ENCODE measurements around the gene DNAI2. TPM values are rescaled to one million over a fixed set of nuclear protein-coding genes. Genes with fewer than 3 reads are reported as not detected.

Gene DNAI2
- total RNA-seq, 6 experiments from 2014 or later, result not detected

GRCh38 chr17:74298778-74299177, 24.7 kb downstream of the DNAI2 start:
- TF ChIP-seq CTCF (IDR thresholded peaks at IDR 0.05), result no peak
- Mint-ChIP-seq H3K36me3 (ENCODE audit: low read depth) (no peaks in the 10 kb centered on the region), H3K4me3 (no peak overlapping the region), H3K27ac (no peak overlapping the region), H3K9me3 (peaks cover 12% of the 10 kb centered on the region; the same call in 1 of the 2 replicates), H3K27me3 (ENCODE audit: insufficient read depth) (no peaks in the 10 kb centered on the region; the same call in none of the 2 replicates), H3K4me1 (ENCODE audit: low read depth) (no peaks in the 10 kb centered on the region)
- no peak for DNase-seq

DNA sequence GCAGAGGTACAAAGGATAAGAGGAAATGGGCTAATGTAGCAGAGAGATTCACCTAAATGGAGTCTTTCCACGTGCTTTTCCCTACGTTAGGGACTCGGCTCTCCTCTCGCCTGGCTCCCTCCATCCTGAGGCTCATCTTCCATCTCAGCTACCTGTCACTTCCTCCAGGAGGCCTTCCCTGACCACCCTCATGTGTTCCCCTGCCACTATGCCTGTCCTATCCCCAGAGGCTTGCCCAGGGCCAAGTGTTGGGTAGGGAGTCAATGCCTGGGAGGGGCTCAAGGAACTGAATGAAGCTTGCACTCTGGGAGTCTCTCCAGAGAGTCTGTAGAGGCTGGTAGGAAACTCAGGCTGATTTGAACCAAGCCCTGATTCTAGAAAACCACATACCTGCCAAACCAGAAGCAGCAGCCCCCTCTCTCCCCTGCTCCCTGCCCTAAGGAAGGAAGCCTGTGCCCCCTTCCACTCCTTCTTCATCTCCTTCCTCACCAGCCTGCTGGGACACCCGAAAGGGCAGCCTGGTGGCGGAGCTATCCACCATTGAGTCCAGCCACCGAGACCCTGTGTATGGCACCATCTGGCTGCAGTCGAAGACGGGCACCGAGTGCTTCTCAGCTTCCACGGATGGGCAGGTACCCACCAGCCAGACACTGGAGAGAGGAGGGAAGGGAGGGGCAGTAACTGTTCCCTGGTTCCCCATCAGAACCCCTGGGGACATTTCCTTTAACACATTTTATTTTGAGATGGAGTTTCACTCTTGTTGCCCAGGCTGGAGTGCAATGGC, 25.4 kb downstream of the DNAI2 start:
- no peaks in the 10 kb centered on the region for H3K36me3 Mint-ChIP-seq (ENCODE audit: low read depth)
- H3K9me3 Mint-ChIP-seq, result peaks cover 6% of the 10 kb centered on the region; the same call in 1 of the 2 replicates
- TF ChIP-seq CTCF (IDR thresholded peaks at IDR 0.05), result no peak
- no peaks in the 10 kb centered on the region for H3K4me1 Mint-ChIP-seq (ENCODE audit: low read depth)
- no peak overlapping the region for H3K27ac Mint-ChIP-seq
- no peak overlapping the region for H3K4me3 Mint-ChIP-seq
- no peaks in the 10 kb centered on the region; the same call in none of the 2 replicates for H3K27me3 Mint-ChIP-seq (ENCODE audit: insufficient read depth)
- no peak for DNase-seq

- no peak for TF ChIP-seq CTCF (IDR thresholded peaks at IDR 0.05)
- DNase-seq, result no peak
- H3K27me3 Mint-ChIP-seq (ENCODE audit: insufficient read depth), result no peaks in the 10 kb centered on the region; the same call in 1 of the 2 replicates
- H3K9me3 Mint-ChIP-seq, result peaks cover 15% of the 10 kb centered on the region
- H3K4me3 Mint-ChIP-seq, result no peak overlapping the region
- no peak overlapping the region for H3K27ac Mint-ChIP-seq
- H3K36me3 Mint-ChIP-seq (ENCODE audit: low read depth), result no peaks in the 10 kb centered on the region
- H3K4me1 Mint-ChIP-seq (ENCODE audit: low read depth), result no peaks in the 10 kb centered on the region
These were observed 29.3 kb downstream of the DNAI2 start for GRCh38 chr17:74303305-74303704.

DNA sequence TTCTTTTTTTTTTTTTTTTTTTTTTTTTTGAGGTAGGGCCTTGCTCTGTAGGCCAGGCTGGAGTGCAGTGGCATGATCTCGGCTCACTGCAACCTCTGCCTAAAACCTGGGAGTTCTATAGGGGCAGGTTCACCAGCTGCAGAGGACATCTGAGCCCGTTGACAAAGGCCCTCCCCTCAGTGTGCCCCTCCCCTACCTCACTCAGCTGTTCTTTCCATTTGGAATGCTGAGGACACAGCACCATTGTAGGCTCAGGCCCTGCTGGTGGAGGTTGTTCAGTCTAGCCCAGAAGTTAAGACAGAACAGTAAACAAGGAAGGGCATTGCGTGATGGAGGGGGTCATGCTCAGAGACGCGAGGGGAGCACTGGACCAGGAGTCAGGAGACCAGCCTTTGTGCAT, 30.1 kb downstream of the DNAI2 start:
- H3K36me3 Mint-ChIP-seq (ENCODE audit: low read depth), result no peaks in the 10 kb centered on the region
- H3K9me3 Mint-ChIP-seq, result peaks cover 18% of the 10 kb centered on the region
- no peak overlapping the region for H3K27ac Mint-ChIP-seq
- no peaks in the 10 kb centered on the region for H3K4me1 Mint-ChIP-seq (ENCODE audit: low read depth)
- no peak for DNase-seq
- no peak overlapping the region for H3K4me3 Mint-ChIP-seq
- no peaks in the 10 kb centered on the region; the same call in 1 of the 2 replicates for H3K27me3 Mint-ChIP-seq (ENCODE audit: insufficient read depth)
- TF ChIP-seq CTCF (IDR thresholded peaks at IDR 0.05), result no peak

GRCh38 chr17:74305865-74306654, 32.0 kb downstream of the DNAI2 start:
- no peak overlapping the region for H3K4me3 Mint-ChIP-seq
- no peak for TF ChIP-seq CTCF (IDR thresholded peaks at IDR 0.05)
- H3K36me3 Mint-ChIP-seq (ENCODE audit: low read depth), result no peaks in the 10 kb centered on the region
- H3K27me3 Mint-ChIP-seq (ENCODE audit: insufficient read depth), result no peaks in the 10 kb centered on the region; the same call in 1 of the 2 replicates
- no peaks in the 10 kb centered on the region for H3K4me1 Mint-ChIP-seq (ENCODE audit: low read depth)
- DNase-seq, result no peak
- H3K9me3 Mint-ChIP-seq, result peaks cover 18% of the 10 kb centered on the region
- H3K27ac Mint-ChIP-seq, result no peak overlapping the region

Measured in HFFc6 (cell line).